Bronchial epithelial cell (primary cell): Measurements from ENCODE around the gene JAZF1. TPM values are rescaled to one million over a fixed set of nuclear protein-coding genes. Genes with fewer than 3 reads are reported as not detected.
"Not testable (repeated sequence)": the region's sequence is repeated elsewhere in the genome, so short reads cannot be mapped to it uniquely, and the experiment has no call there.

Experiments used
- DNase-seq: peaks from one replicate; pipeline ENCODE4 v3.0.0-alpha.2; 2010; ENCODE audit warnings: low read depth
- FAIRE-seq: peaks from 2 replicates; lab custom pipeline; 2011; peaks lifted over from hg19 to GRCh38; lab: Jason Lieb, UNC
- H3K27me3 ChIP-seq: 2 replicates; pipeline ENCODE4 v1.5.1; 2011; ENCODE audit warnings: low read length; ENCODE audit not compliant: control insufficient read depth, insufficient read depth
- H3K36me3 ChIP-seq: 2 replicates; pipeline ENCODE4 v1.5.1; 2011; ENCODE audit warnings: low read length; ENCODE audit not compliant: control insufficient read depth, insufficient read depth
- H3K4me3 ChIP-seq: 2 replicates; pipeline ENCODE4 v1.5.1; 2011; ENCODE audit warnings: mild to moderate bottlenecking, low read depth, low read length, control low read depth
- CTCF ChIP-seq: IDR thresholded peaks from 2 replicates; pipeline ENCODE4 v1.5.1; 2011; ENCODE audit warnings: mild to moderate bottlenecking, moderate library complexity, low read length, control low read depth, inconsistent platforms; ENCODE audit not compliant: insufficient read depth, severe bottlenecking
- total RNA-seq: library from RNA; depleted of rRNA; stranded (reverse); fragments of >200 nt; gene quantifications from 2 replicates; pipeline ENCODE4 v1.2.1, GENCODE V29; 2014

Gene JAZF1
- total RNA-seq, 1 donor from 2014 or later, result 1.1 TPM

- H3K36me3 ChIP-seq, result no peaks in the 10 kb centered on the region
- no peak overlapping the region for H3K4me3 ChIP-seq
- no peak for DNase-seq
- FAIRE-seq, result no peak
- TF ChIP-seq CTCF, result no peak
- no peaks in the 10 kb centered on the region for H3K27me3 ChIP-seq
Measured at GRCh38 chr7:27928001-27928400, 252.6 kb downstream of the JAZF1 start.

GRCh38 chr7:27925573-27926201, 254.9 kb downstream of the JAZF1 start:
- TF ChIP-seq CTCF, result no peak
- DNase-seq, result no peak
- Histone ChIP-seq H3K27me3 (no peaks in the 10 kb centered on the region), H3K4me3 (no peak overlapping the region), H3K36me3 (no peaks in the 10 kb centered on the region)
- FAIRE-seq, result no peak

GRCh38 chr7:27923642-27923980, 257.0 kb downstream of the JAZF1 start:
- Histone ChIP-seq H3K4me3 (no peak overlapping the region), H3K27me3 (no peaks in the 10 kb centered on the region), H3K36me3 (no peaks in the 10 kb centered on the region)
- FAIRE-seq (no peak), DNase-seq (no peak)
- no peak for TF ChIP-seq CTCF

GRCh38 chr7:27922907-27923641, 257.5 kb downstream of the JAZF1 start:
- no peak for TF ChIP-seq CTCF
- DNase-seq, result no peak
- Histone ChIP-seq H3K4me3 (no peak overlapping the region), H3K36me3 (no peaks in the 10 kb centered on the region), H3K27me3 (no peaks in the 10 kb centered on the region)
- FAIRE-seq, result no peak

- not testable (repeated sequence) for H3K27me3 ChIP-seq, H3K4me3 ChIP-seq, FAIRE-seq, H3K36me3 ChIP-seq, DNase-seq
Measured at GRCh38 chr7:27922389-27922788, 258.2 kb downstream of the JAZF1 start.

- FAIRE-seq, result no peak
- TF ChIP-seq CTCF, result peak; percentile 37
- DNase-seq, result peak; percentile 73
- Histone ChIP-seq H3K27me3 (no peaks in the 10 kb centered on the region), H3K4me3 (no peak overlapping the region), H3K36me3 (no peaks in the 10 kb centered on the region)
Measured at GRCh38 chr7:27921081-27921836, 259.3 kb downstream of the JAZF1 start.
